PC-9 (cell line): Measurements from ENCODE around the gene EHBP1. TPM values are rescaled to one million over a fixed set of nuclear protein-coding genes. Genes with fewer than 3 reads are reported as not detected.

Source experiments
- BruUV-seq: library from RNA; stranded (reverse); fragments of 400-500 nt; replicated peaks from 2 replicates; lab custom pipeline; 2021; lab: Mats Ljungman, UMichigan
- CTCF ChIA-PET: fragments of 300-600 bp; sonication (Branson Sonifier 250); formaldehyde crosslinking; loops from one replicate; lab custom pipeline; 2022; ENCODE audit warnings: antibody characterized with exemption; lab: Charles Lee
- POLR2A ChIA-PET: fragments of 300-600 bp; sonication (Branson Sonifier 250); formaldehyde crosslinking; loops from one replicate; lab custom pipeline; 2022; ENCODE audit warnings: antibody characterized with exemption; ENCODE audit not compliant: unreplicated experiment; lab: Charles Lee
- DNase-seq, 2 experiments: peaks; one replicate each; pipeline versions ENCODE4 v3.0.0 to v3.0.0-alpha.2; 2015 to 2022; ENCODE audit warnings: mixed read lengths in 1 of 2
- H2AFZ ChIP-seq: fragments of 200-600 bp; sonication (generic); 2 replicates; pipeline ENCODE4 v1.8.1; 2017; ENCODE audit warnings: antibody characterized with exemption
- H3F3A ChIP-seq: fragments of 200-600 bp; sonication (generic); 2 replicates; pipeline ENCODE4 v1.8.1; 2017; ENCODE audit warnings: antibody characterized with exemption, mild to moderate bottlenecking, low read depth; ENCODE audit not compliant: insufficient read depth
- H3K27ac ChIP-seq: fragments of 200-600 bp; sonication (generic); 2 replicates; pipeline ENCODE4 v1.6.1; 2016; ENCODE audit warnings: mixed run types
- H3K27me3 ChIP-seq: fragments of 200-600 bp; sonication (generic); 2 replicates; pipeline ENCODE4 v1.6.1; 2016; ENCODE audit warnings: low read depth, mixed run types; ENCODE audit not compliant: insufficient read depth
- H3K36me3 ChIP-seq: fragments of 200-600 bp; sonication (generic); 2 replicates; pipeline ENCODE4 v1.6.1; 2016; ENCODE audit warnings: low read depth, mixed run types
- H3K4me1 ChIP-seq: fragments of 200-600 bp; sonication (generic); replicated peaks from 2 replicates; pipeline ENCODE4 v1.6.1; 2016; ENCODE audit warnings: mixed run types; ENCODE audit not compliant: insufficient read depth
- H3K4me2 ChIP-seq: fragments of 200-600 bp; sonication (generic); 2 replicates; pipeline ENCODE4 v1.6.1; 2017; ENCODE audit warnings: mixed run types
- H3K4me3 ChIP-seq: fragments of 200-600 bp; sonication (generic); 2 replicates; pipeline ENCODE4 v1.6.1; 2016; ENCODE audit warnings: mixed run types
- H3K79me2 ChIP-seq: fragments of 200-600 bp; sonication (generic); 2 replicates; pipeline ENCODE4 v1.6.1; 2017; ENCODE audit warnings: low read depth, mixed run types
- H3K9me2 ChIP-seq: fragments of 200-600 bp; sonication (generic); 2 replicates; pipeline ENCODE4 v1.8.1; 2017; ENCODE audit warnings: mild to moderate bottlenecking; ENCODE audit not compliant: insufficient read depth
- H3K9me3 ChIP-seq: fragments of 200-600 bp; sonication (generic); 2 replicates; pipeline ENCODE4 v1.8.1; 2016; ENCODE audit warnings: low read depth; ENCODE audit not compliant: insufficient read depth
- H4K20me1 ChIP-seq: fragments of 200-600 bp; sonication (generic); 2 replicates; pipeline ENCODE4 v1.8.1; 2017; ENCODE audit not compliant: insufficient read depth
- CTCF ChIP-seq: fragments of 200-600 bp; sonication (generic); conservative IDR thresholded peaks from 2 replicates; pipeline ENCODE4 v1.6.1; 2017; ENCODE audit warnings: mixed run types, antibody characterized with exemption, mild to moderate bottlenecking, moderate library complexity
- EZH2 ChIP-seq: fragments of 200-600 bp; sonication (generic); IDR thresholded peaks from 2 replicates; pipeline ENCODE4 v1.8.0; 2017; ENCODE audit warnings: antibody characterized with exemption, low read depth
- intact Hi-C: fragments of 100-400 bp; cut with micrococcal nuclease; formaldehyde crosslinking; loops from one replicate; pipeline ENCODE4 v1.10.0; 2022; ENCODE audit not compliant: unreplicated experiment
- total RNA-seq: library from RNA; stranded (reverse); gene quantifications from 2 replicates; pipeline ENCODE4 v1.2.3, GENCODE V29; 2021

EHBP1 gene
- total RNA-seq, 1 experiment from 2014 or later = 100 TPM

GRCh38 chr2:63000801-63001200, 295.3 kb downstream of the EHBP1 start:
- Histone ChIP-seq H3K27ac (no peak overlapping the region), H3K9me2 (no peaks in the 10 kb centered on the region), H3K79me2 (no peaks in the 10 kb centered on the region), H3K4me3 (no peak overlapping the region), H3K9me3 (no peaks in the 10 kb centered on the region), H3K4me2 (no peak overlapping the region), H2AFZ (no peak overlapping the region), H3K36me3 (peaks cover 15% of the 10 kb centered on the region; the same call in 1 of the 2 replicates), H3F3A (no peaks in the 10 kb centered on the region; the same call in 1 of the 2 replicates), H3K27me3 (no peaks in the 10 kb centered on the region), H3K4me1 (no peaks in the 10 kb centered on the region), H4K20me1 (no peaks in the 10 kb centered on the region)
- no peak for DNase-seq
- CTCF ChIA-PET = no interaction called here
- no TSS peak for BruUV-seq
- TF ChIP-seq EZH2 (no peak), CTCF (no peak)
- POLR2A ChIA-PET = no interaction called here
- intact Hi-C loops = no loop called here

- TF ChIP-seq CTCF = no peak
- Histone ChIP-seq H3K27ac (no peak overlapping the region), H3K4me3 (no peak overlapping the region), H4K20me1 (no peaks in the 10 kb centered on the region), H3K27me3 (no peaks in the 10 kb centered on the region), H3K9me3 (no peaks in the 10 kb centered on the region), H3K4me1 (no peaks in the 10 kb centered on the region), H3K79me2 (no peaks in the 10 kb centered on the region), H3F3A (no peaks in the 10 kb centered on the region), H3K36me3 (peaks cover 15% of the 10 kb centered on the region; the same call in 1 of the 2 replicates), H3K9me2 (no peaks in the 10 kb centered on the region), H2AFZ (no peak overlapping the region), H3K4me2 (no peak overlapping the region)
- DNase-seq = no peak
- ChIA-PET POLR2A (interaction anchor here (0.8 kb wide), 1 partner anchor 1979 kb away, joined by 6 read pairs; no protein-coding TSS in a partner anchor), CTCF (no interaction called here)
- intact Hi-C loops = no loop called here
- BruUV-seq = no TSS peak
These were observed 296.1 kb downstream of the EHBP1 start for GRCh38 chr2:63001576-63001975.

GRCh38 chr2:63003351-63003750, 297.8 kb downstream of the EHBP1 start:
- ChIA-PET CTCF (no interaction called here), POLR2A (no interaction called here)
- H4K20me1 ChIP-seq = no peaks in the 10 kb centered on the region
- H3K9me2 ChIP-seq = no peaks in the 10 kb centered on the region
- no peak overlapping the region for H3K4me2 ChIP-seq
- no peak overlapping the region for H3K27ac ChIP-seq
- intact Hi-C loops = no loop called here
- no peaks in the 10 kb centered on the region for H3K4me1 ChIP-seq
- no peak overlapping the region for H3K4me3 ChIP-seq
- no peak overlapping the region for H2AFZ ChIP-seq
- no TSS peak for BruUV-seq
- peaks cover 12% of the 10 kb centered on the region; the same call in 1 of the 2 replicates for H3K36me3 ChIP-seq
- no peaks in the 10 kb centered on the region for H3K79me2 ChIP-seq
- no peaks in the 10 kb centered on the region for H3F3A ChIP-seq
- H3K9me3 ChIP-seq = no peaks in the 10 kb centered on the region
- H3K27me3 ChIP-seq = no peaks in the 10 kb centered on the region
- no peak for TF ChIP-seq EZH2
- no peak for TF ChIP-seq CTCF
- no peak for DNase-seq
